ENCODE data around the gene HJV.
A peak's percentile ranks its signal among the peaks of the same experiment; 100 is the strongest.
"Not testable (repeated sequence)": the region's sequence is repeated elsewhere in the genome, so short reads cannot be mapped to it uniquely, and the experiment has no call there.

The HJV gene, protein sequence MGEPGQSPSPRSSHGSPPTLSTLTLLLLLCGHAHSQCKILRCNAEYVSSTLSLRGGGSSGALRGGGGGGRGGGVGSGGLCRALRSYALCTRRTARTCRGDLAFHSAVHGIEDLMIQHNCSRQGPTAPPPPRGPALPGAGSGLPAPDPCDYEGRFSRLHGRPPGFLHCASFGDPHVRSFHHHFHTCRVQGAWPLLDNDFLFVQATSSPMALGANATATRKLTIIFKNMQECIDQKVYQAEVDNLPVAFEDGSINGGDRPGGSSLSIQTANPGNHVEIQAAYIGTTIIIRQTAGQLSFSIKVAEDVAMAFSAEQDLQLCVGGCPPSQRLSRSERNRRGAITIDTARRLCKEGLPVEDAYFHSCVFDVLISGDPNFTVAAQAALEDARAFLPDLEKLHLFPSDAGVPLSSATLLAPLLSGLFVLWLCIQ

DNA sequence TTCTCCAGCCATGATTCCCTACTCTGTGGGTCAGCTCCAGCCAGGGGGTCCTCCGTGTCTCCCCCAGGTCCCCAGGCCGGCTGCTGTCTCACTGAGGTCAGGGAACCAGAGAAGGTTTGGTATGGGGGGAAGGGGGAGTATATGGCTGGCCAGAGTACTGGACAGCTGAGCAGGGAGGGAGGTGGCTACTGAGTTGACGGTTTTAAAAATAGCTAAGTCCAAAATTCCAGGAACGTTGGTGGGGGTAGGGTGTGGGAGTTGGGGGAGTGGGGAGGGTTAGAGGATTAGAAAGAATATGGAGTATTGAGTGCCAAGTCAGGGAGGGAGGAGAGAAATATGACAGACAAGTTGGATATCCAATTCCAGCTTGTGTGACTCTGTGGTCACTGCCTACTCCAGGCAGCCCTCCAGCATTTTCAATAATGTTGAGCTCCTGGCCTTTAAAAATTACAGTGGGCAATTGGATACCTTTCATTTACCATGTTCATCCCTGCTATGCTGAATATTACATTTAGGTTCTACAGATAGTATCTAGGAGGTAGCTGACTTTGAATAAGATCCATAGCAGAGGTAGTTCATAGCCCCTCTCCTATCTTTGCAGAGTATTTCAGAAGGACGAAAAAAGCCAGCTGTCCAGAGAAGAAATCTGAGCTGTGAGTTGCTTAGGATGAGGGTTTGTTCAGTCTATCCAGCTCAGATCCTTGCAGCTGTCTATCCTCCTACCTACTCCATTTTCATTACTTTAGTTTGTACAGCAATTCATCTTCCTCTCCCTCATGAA, at the start of gene HJV:
TSS of gene HJV (minus strand) at position 114 of the 781 bp plus-strand sequence. CDS start 1,504 bp downstream, outside the sequence.
- DNase-seq, result no peak

DNA sequence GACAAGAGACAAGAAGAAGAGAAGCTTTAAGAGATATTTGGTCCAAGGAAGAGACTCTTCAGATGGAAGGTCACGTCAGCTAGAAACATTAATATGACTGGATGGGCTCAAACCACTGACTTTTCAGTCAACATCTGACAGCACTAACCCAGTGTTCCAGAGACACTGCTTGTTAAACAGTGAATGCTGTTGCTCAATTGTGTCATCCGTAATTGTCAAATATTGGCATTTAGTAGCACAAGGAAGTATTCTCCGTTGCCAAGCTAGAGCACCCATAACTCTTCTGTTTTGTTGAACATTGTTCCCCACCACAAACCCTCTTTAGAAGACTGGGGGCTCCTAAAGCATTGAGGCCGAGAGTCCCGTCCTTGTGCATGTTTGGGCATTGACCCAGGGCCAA, 37.6 kb upstream of the HJV start:
- not testable (repeated sequence) for DNase-seq

DNA sequence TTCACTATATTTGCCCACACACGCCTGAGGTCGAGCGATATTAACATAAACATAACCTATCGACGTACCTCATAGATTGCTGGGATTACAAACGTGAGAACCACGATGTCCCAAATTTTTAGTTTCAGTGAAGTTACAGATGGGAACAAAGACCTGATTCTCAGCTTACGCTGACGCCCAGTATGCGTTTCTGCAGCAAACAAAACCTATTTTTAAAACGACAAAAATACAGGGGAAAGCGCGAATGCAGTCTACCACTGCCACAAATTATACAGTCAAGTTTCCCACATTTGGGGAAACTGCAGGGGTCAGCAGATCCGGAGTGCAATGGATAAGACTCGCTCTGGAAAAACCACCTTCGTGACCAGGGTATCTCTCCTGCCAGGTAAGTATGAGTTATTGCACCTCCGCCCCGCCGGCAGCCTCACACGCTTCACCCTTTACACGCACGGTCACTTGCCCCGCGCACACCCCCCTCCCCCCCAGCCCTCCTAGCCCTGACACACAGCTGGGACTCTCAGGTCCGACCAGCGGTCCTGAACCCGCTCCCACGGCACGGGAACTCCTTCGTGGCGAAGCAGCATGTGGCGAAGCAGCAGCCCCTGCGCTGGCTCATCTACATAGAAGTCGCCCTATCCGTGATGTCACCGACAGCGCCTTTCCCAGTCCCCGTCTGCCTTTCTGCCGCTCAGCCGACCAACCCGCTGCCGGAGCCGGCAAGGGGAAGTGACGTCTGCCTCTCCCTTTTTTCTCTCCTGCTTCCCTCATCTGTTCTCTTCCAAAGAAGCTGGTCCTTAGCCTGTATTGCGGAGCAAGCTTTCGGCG, 30.5 kb upstream of the HJV start:
- DNase-seq, result peak in 55 of 56 donors; percentile 14 to 96 (median 80)

DNA sequence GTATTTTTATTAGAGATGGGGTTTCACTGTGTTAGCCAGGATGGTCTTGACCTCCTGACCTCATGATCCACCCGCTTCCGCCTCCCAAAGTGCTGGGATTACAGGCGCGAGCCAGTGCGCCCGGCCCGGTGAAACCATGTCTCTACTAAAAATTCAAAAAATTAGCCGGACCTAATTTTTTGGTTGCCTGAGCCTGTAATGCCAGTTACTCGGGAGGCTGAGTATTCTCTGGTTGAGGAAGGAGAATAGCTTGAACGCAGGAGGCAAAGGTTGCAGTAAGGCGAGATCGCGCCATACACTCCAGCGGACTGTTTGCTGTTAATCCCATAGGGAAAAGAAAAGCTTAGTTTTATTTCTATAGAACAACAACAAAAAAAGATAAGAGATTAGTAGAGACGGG, 29.9 kb upstream of the HJV start:
- DNase-seq, result no peak

DNA sequence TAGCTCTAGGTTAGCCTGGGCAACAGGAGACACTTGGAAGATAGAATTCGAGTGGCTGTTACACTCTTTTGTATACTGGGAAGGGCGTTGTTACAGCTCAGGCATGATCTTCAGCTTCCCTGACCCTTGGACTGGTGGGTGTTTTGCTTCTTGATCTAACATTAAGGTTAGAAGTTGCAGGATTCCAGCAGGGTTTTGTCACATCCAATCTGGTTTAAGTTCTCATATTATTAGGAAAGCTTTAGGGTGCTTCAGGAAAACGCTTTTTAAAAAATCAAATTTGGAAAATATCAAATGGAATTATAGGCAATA, 29.1 kb upstream of the HJV start:
- DNase-seq, result not testable (repeated sequence)

DNA sequence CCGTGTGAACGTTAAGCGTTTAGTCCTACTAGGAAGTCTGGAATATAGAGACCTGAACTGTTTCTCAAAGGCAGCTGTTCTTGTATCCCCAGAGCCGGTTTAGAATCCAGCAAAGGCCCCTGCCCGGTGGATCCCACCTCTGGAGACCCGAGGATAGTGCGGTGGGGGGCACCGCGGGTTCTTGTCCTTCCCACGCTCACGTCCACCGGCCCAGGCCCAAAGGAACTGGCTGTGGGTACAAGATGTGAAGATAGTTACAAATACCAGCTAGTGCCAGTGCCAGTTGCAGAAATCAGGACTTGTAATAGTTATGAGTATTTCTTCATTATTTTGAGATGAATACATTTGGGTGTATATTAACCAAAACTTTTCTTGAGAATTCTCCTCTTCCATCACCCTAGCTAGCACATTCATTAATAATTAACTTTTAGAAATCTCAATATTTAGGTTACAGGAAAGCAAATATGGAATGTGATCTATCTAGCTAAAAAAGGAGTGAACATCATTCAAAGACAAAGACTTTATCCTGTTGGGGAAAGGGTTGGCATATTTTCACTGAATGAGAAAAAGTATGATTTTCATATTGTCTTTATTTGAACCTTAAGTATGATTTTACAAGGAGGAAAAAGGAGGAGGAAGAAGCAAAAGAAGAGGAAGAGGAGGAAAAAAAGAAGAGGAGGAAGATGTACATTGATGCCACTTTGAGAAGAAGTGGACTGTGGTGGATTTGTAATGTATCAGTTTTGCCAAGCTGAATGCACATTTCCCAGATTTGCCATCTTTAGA, 28.5 kb upstream of the HJV start:
- not testable (repeated sequence) for DNase-seq

DNA sequence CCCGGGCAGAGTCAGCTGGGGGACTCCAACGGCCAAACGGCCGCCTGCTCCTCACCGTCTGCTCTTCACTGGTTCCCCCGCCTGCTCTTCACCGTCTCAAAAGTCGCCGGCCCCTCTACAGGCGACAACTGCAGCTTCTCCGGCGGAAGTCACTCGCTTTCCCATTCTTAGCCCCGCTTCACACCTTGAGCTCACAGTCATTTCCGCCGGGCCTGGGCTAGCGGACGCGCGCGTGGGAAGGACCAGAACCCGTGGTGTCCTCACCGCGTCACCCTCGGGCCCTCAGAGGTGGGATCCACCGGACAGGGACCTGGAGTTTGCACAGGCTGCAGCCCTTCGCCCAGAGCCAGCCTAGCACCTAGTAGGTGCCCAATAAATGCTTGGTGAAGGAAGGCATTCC, 27.9 kb upstream of the HJV start:
- DNase-seq, result no peak

DNA sequence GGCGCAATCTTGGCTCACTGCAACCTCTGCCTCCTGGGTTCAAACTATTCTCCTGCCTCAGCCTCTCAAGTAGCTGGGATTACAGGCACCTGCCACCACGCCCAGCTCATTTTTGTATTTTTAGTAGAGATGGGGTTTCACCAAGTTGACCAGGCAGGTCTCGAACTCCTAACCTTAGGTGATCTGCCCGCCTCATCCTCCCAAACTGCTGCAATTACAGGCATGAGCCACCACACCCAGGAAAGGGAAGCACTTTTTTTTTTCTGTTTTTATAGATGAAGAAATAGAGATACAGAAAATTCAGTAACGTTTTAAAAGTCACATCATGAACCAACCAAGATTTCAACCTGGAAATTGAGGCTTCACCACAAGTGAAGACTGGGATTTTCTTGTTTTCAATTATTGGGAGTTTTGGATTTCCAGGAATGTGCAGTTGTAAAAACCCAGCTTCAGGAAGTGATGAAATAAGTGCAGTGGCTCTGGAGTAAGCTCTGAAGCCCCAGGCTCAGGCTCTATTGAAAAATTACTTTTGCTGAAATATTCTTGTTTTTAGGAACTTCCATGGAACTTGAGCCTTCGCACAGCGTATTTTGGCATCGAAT, 27.1 kb upstream of the HJV start:
- not testable (repeated sequence) for DNase-seq

DNA sequence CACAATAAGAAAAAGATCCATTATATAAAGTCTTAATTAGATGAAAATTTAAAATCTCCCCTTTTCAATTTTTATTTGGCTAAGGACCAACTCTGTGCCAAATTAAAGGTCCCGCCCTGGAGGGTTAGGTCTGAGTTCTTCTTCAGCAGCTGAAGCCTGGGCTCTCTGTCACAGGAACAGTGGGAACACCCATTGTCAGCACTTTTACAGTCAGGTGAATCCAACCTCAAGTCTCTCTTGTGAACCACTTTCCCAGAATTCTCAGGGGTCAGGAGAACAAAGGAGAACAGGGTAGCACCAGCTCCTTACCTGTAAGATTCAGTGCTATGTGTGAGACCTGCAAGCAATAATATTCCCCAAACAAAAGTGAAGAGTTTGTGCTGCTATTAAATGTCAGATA, 25.1 kb upstream of the HJV start:
- DNase-seq, result no peak

DNA sequence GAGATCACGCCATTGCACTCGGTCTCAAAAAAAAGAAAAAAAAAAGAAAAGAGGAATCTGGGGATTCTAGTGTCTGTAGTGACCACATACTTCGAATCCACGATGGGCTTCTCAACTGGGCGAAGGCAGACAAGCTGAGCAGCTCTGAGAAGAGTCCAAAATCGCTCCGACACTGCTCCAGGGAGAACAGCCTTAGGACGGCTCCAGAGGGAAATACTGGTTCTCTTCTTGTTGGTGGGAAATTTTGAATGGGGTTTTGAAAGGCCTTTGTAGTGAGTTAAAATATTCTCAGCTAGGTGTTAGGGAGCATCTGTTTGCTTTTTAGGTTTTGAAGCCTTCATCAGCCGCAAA, 18.3 kb upstream of the HJV start:
- DNase-seq, result peak in 7 of 56 donors; percentile 5 to 41 (median 24)

DNA sequence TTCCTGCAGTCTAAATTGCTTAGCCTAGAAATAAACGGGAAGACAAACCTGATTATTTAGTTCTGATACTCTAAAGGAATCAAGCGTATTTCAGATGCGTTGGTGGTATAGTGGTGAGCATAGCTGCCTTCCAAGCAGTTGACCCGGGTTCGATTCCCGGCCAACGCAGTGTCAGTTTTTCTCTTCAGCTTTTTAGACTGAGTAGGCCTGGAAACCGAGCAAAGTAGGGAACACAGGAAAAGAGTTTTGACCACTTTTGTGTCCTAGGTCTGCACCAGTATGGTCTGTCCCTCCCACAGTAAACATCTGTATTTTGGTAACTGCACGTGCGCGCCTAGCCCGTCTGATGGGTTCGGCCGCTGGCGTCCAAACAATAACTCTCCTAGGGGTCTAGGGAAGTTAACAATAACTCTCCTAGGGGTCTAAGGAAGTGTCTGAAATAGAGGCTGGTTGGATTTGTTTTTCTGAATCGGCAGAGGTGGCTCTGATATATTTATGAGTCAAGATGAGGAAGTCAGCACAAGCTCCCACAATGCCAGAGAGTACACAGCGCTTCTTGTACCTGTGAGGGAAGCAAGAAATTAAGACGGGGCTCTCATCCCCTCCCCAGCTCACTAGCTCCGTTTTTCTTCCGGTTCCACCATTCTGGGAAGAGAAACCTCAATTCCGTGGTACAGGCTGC, 15.6 kb upstream of the HJV start:
- DNase-seq, result peak in 54 of 56 donors; percentile 11 to 88 (median 58)

DNA sequence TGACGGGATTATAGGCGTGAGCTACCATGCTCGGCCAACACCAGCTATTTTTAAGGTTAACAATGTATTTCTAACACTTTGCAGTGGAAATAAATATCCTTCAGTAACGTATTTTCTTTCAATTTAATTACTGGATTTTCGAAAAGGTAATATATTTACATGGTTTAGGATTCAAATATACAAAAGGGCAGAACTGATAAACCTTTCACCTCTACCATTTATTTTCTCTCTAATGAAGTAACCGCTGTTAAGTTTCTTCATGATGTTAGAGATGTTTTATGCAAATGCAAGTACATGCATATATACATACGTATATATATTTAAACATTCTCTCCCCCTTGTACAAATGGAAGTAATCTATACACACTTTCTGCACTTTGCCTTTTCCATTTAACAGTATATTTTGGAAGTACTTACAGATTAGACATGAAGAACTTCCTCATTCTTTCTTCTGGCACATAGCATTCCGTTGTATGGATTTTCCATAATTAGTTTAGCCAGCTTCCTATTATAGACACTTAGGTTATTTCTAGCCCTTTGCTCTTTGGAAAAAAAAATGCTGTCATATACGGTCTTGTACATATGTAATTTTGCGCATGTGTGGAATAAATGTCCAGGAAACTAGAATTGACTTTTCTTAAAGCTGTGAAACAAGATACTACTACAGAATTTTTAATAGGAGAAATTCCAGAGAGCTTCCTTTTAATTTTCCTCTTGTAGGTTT, 14.9 kb upstream of the HJV start:
- peak in 1 of 56 donors; percentile 10 for DNase-seq

DNA sequence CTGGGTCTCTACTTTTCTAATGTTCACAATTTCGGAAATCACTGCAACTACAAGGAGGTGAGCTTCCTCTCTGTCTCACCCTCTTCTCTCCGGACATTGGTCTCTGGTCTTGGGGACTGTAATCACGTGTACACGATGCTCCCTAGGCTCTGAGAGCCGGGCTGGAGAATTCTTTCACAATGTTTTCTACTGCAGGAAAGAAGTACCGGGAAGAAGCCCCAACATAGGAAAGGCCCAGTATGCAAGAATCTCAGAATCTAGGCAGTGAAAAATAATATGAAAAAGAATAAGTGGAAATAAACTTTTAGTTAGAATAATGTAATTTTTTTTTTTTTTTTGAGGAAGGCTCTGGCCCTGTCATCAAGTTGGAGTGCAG, 13.5 kb upstream of the HJV start:
- DNase-seq, result no peak

DNA sequence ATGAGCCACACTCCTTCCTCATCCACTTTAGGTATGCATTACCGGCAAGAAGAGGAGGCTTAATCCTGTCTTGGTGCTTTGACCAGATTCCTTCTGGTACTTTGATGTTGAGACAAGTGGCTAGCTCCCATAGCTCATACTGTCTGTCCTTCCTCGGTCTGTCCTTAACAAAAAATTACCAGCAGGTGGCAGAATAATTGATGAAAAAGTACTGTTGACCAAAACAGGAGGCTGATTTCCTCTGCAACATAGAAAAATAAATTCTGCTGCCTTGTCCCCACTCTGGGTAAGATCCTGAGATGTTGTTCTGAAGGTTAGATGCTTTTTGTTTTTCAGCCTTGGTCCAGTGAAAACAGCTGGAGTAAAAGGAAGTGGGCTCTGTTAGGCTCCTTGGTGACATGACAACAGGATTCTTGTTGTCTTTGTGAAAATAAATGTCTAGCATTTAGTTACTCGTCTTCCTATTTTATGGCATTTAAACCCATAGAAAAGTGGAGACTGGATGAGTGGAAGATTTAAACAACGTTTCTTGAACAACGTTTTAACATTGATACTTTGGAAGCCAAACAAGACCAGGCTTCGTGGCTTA, 11.2 kb upstream of the HJV start:
- DNase-seq, result peak in 2 of 56 donors; percentile 5 to 37

DNA sequence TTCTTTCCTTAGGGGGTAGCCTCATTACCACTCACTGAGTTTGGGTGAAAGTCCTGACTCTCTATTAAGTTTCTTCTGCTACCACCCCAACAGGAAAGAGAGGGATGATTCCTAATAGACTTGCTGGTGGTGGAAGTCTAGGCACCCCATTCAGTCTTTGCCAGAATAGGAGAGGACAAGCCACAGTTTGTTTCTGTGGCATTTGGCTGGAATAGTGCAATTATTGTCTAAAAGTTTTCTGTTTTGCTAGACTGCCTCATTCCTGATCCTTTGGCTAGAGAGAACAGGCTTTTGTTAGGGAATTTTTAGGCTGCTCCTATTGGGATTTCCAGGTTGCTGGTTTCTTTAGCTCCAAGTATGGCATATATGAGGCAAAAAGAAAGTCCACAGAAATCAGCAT, 9.9 kb upstream of the HJV start:
- peak in 2 of 56 donors; percentile 4 to 21 for DNase-seq

DNA sequence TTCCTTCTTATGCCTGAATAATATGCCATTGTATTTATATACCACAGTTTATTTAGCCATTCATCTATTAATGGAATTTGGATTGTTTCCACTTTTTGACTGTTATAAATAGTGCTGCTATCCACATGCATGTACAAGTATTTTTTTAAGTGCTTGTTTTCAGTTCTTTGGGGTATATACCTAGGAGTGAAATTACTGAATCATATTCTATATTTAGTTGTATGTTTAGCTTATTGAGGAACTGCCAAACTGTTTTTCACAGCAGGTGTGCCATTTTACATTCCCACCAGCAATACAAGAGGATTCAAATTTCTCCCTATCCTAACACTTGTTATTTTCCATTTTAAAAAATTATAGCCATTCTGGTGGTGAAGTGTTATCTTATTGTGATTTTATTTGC, 7.6 kb upstream of the HJV start:
- no peak for DNase-seq

DNA sequence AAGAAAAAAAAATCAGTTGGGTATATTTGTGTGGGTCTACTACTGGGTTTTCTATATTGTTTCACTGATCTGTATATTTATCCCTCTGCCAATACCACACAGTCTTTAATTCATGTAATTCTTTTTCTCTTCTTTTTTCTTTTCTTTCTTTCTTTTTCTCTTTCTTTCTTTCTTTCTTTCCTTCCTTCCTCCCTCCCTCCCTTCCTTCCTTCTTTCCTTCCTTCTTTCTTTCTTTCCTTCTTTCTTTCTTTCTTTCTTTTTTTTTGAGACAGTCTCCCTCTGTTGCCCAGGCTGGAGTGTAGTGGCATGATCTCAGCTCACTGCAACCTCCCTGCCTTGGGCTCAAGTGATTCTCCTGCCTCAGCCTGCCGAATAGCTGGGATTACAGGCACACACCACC, 5.1 kb upstream of the HJV start:
- not testable (repeated sequence) for DNase-seq

DNA sequence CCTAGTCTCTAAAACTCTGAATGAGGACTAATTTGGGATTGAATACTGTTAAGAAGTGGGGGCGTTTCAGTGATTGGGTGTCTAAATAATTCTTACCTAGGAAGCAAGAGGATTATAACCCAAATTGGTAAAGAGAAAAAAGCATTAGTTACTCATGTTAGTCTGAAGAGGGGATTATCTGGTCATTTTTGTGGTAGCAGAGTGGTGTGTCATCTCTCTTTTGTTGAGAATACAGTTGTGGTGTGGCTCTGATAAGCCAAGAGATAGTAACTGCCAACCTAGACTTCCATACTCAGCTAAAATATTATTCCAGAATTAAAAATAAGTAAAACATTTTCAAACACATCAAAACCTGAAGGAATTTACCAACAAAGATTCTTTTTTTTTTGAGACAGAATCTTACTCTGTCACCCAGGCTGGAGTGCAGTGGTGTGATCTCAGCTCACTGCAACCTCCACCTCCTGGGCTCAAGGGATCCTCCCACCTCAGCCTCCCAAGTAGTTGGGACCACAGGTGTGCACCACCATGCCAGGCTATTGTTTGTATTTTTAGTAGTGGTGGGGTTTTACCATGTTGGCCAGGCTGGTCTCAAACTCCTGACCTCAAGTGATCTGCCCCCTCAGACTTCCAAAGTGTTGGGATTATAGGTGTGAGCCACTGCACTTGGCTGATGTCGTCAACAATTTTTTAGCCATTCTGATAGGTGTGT, 4.4 kb upstream of the HJV start:
- DNase-seq, result not testable (repeated sequence)
